GM12801 (cell line): ENCODE measurements around the gene CTNND2.

Source experiments
- TF ChIP-seq, protein P1 (sequence below): IDR thresholded peaks from one replicate; pipeline ENCODE4 v1.5.1; 2011; ENCODE audit warnings: control low read depth; ENCODE audit not compliant: insufficient read length; ENCODE audit errors: extremely low read depth

Gene CTNND2

DNA sequence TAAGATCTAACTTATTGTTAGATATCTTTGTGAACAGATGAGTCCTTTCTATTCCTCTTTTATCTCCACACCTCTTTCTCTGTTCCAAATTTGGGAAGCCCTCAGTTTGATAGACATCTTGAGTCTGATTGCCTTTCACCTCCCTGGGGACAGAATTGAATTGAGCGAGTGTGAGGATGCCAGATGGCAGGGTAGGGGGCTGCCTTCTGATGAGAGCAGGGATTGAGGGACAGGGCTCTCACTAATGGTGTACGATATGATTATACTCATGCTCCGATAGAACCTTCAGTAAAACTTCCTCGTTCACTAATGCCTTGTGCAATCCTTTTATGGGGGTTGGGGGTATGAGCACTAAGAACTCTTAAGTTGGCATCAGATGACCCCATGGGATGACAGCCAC, 971.1 kb downstream of the CTNND2 start:
- TF ChIP-seq, protein P1, sequence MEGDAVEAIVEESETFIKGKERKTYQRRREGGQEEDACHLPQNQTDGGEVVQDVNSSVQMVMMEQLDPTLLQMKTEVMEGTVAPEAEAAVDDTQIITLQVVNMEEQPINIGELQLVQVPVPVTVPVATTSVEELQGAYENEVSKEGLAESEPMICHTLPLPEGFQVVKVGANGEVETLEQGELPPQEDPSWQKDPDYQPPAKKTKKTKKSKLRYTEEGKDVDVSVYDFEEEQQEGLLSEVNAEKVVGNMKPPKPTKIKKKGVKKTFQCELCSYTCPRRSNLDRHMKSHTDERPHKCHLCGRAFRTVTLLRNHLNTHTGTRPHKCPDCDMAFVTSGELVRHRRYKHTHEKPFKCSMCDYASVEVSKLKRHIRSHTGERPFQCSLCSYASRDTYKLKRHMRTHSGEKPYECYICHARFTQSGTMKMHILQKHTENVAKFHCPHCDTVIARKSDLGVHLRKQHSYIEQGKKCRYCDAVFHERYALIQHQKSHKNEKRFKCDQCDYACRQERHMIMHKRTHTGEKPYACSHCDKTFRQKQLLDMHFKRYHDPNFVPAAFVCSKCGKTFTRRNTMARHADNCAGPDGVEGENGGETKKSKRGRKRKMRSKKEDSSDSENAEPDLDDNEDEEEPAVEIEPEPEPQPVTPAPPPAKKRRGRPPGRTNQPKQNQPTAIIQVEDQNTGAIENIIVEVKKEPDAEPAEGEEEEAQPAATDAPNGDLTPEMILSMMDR, result no peak

DNA sequence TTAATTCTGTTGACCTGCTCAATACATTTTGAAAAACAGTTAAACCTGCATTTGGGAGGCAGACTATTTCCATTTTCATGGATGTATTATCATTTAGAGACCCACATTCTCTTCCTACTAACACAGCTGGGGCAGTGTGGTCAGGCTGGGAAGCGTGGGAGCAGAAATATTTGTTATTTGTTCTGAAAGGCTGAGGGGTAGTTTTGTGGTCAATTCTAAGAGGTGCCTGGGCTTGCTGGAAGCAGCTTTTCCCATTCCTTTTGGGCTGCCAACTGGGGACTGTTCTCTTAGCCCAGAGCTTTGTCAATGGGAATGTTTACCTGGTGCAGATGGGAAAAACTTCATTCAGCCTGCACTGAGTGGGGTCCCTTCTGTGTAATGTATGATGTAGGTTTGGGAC, 971.8 kb downstream of the CTNND2 start:
- TF ChIP-seq, protein P1, result no peak

DNA sequence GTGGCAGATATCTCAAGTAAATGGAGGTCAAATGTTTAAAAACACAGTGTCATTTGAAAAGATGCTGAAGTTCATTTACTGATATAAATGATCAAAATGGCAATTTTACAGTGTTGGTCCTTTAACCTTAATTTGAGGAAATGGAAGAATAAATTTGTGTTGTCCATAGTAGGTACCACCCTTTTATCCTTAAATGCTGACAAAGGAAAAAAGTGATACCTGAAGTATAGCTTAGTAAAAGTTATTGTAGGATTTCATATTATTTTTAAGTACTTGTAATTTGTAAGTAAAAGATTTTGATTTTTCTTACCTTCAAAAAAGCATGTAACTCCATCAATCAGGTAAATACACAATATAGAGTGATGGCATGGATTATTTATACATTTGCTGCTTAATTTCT, 976.6 kb downstream of the CTNND2 start:
- TF ChIP-seq, protein P1, result no peak

DNA sequence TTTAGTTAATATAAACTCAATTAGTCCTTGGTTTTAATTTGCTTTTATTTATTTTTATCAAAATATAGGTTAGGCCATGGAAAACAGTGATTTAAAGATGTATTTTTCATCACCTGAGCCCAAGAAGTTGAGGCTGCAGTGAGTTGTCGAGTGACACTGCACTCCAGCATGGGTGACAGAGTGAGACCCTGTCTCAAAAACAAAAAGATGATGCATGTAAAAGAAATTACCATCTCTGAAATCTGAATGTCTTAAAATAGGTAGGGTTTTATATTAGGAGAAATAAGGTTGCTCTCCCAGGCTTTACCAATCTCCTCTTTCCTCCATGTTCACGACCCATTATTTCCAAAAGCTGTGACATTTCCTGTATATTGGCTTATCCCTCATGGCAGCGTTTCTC, 980.9 kb downstream of the CTNND2 start:
- TF ChIP-seq, protein P1, result no peak
